GM12891 (cell line): ENCODE results near the gene SPRR1B.

Experiments used
- POLR2A ChIP-seq: IDR thresholded peaks from 2 replicates; pipeline ENCODE4 v1.6.1; 2011; ENCODE audit warnings: low read depth, low read length, control low read depth
- POLR2AphosphoS5 ChIP-seq: IDR thresholded peaks from 2 replicates; pipeline ENCODE4 v1.6.1; 2011; ENCODE audit warnings: low read depth, low read length, control low read depth
- POU2F2 ChIP-seq: IDR thresholded peaks from 2 replicates; pipeline ENCODE4 v1.6.1; 2011; ENCODE audit warnings: low read depth, mild to moderate bottlenecking, control low read depth, low read length, moderate library complexity
- SPI1 ChIP-seq: IDR thresholded peaks from 2 replicates; pipeline ENCODE4 v1.6.1; 2011; ENCODE audit warnings: low read depth, low read length, control low read depth
- TAF1 ChIP-seq: IDR thresholded peaks from 2 replicates; pipeline ENCODE4 v1.6.1; 2011; ENCODE audit warnings: low read depth, low read length, control low read depth

DNA sequence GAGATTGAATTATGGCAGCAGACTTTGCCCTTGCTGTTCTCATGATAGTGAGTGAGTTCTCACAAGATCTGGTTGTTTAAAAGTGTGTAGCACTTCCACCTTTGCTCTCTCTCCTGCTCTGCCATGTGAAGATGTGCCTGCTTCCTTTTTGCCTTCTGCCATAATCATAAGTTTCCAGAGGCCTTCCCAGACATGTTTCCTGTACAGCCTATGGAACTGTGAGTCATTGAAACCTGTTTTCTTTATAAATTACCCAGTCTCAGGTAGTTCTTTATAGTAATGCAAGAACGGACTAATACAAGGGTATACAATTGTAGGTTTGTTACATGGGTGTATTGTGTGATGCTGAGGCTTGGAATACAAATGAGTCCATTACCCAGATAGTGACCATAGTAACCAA lies 4.2 kb downstream of the SPRR1B start:
- no peak for TF ChIP-seq POLR2A
- no peak for TF ChIP-seq POLR2AphosphoS5
- TF ChIP-seq TAF1, result no peak
- no peak for TF ChIP-seq POU2F2
- TF ChIP-seq SPI1, result no peak
